ENCODE measurements around the gene SAP30BP. TPM values are rescaled to one million over a fixed set of nuclear protein-coding genes. Genes with fewer than 3 reads are reported as not detected.
A peak's percentile ranks its signal among the peaks of the same experiment; 100 is the strongest.

SAP30BP gene
- total RNA-seq, 2 donors from 2014 or later, result 28.5 to 44.6 TPM

GRCh38 chr17:75652934-75653549, 14.1 kb upstream of the SAP30BP start:
- DNase-seq (ENCODE audit: low spot score), result no peak
- Histone ChIP-seq H3K4me3 (no peak overlapping the region), H3K27ac (no peak overlapping the region), H3K36me3 (peaks cover 16% of the 10 kb centered on the region), H3K4me1 (no peaks in the 10 kb centered on the region), H3K27me3 (no peaks in the 10 kb centered on the region), H3K9me3 (no peaks in the 10 kb centered on the region)
- TF ChIP-seq CTCF (IDR thresholded peaks at IDR 0.05), result peak; percentile 64 to 76

DNA sequence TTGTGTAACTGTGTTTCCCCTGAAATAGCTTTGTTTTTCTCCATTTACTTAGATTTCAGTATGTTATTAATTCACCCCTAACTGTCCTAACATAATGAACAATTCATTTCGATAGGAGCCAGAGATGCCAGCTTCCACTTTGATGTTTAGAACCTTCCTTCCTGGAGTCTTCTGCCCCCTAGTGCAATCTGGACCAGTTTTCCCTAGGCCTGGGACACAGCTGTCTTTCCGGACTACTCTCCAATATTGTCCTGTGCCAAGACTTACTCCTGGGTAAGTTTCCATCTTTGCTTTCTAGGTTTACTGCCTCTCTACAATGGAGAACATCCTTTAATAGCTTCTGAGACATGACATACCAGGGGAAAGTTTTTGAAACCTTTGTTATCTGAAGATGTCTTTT, 13.0 kb upstream of the SAP30BP start:
- TF ChIP-seq CTCF (IDR thresholded peaks at IDR 0.05), result peak in 1 of 2 donors; percentile 39
- Histone ChIP-seq H3K4me1 (no peaks in the 10 kb centered on the region), H3K36me3 (peaks cover 16% of the 10 kb centered on the region), H3K9me3 (no peaks in the 10 kb centered on the region), H3K4me3 (no peak overlapping the region), H3K27me3 (no peaks in the 10 kb centered on the region), H3K27ac (no peak overlapping the region)
- DNase-seq (ENCODE audit: low spot score), result no peak

DNA sequence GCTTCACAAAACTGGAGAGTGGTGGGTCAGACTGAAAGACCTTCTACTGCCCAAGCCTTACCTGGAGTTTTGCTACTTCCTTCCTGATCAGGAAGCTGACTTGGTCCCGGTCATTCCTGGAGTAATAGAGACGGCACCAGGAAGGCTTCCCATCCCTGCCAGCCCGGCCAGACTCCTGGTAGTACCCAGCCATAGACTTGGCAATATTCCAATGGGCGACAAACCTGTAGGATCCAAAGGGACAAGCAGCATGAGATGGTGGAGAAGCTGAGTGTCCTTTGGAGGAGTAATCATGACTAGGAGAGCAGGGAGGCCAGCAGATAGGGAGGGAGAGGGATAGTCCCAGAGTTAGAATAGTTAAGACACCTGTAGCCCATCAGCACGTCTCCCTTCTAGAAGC, 8.9 kb upstream of the SAP30BP start:
- Histone ChIP-seq H3K27me3 (no peaks in the 10 kb centered on the region), H3K4me1 (no peaks in the 10 kb centered on the region), H3K9me3 (no peaks in the 10 kb centered on the region), H3K27ac (no peak overlapping the region), H3K36me3 (peaks cover 34% of the 10 kb centered on the region), H3K4me3 (no peak overlapping the region)
- no peak for DNase-seq (ENCODE audit: low spot score)
- no peak for TF ChIP-seq CTCF (IDR thresholded peaks at IDR 0.05)

- peaks cover 29% of the 10 kb centered on the region for H3K36me3 ChIP-seq
- no peak overlapping the region for H3K27ac ChIP-seq
- no peak for TF ChIP-seq CTCF (IDR thresholded peaks at IDR 0.05)
These were observed 5.6 kb upstream of the SAP30BP start for GRCh38 chr17:75661531-75661930.

GRCh38 chr17:75662511-75662910, 4.6 kb upstream of the SAP30BP start:
- Histone ChIP-seq H3K27ac (no peak overlapping the region), H3K4me3 (no peak overlapping the region), H3K4me1 (peaks cover 0 to 11% of the 10 kb centered on the region in 2 donors), H3K36me3 (peaks cover 29% of the 10 kb centered on the region), H3K9me3 (no peaks in the 10 kb centered on the region), H3K27me3 (no peaks in the 10 kb centered on the region)
- TF ChIP-seq CTCF (IDR thresholded peaks at IDR 0.05), result no peak
- DNase-seq (ENCODE audit: low spot score), result no peak

More at GRCh38 chr17:75661531-75661930, 5.6 kb upstream of the SAP30BP start:
- no peak for DNase-seq (ENCODE audit: low spot score)
- H3K27me3 ChIP-seq, result no peaks in the 10 kb centered on the region
- H3K9me3 ChIP-seq, result no peaks in the 10 kb centered on the region
- H3K4me3 ChIP-seq, result no peak overlapping the region
- peaks cover 0 to 9% of the 10 kb centered on the region in 2 donors for H3K4me1 ChIP-seq

- Histone ChIP-seq H3K27ac (no peak overlapping the region), H3K36me3 (peaks cover 36% of the 10 kb centered on the region), H3K27me3 (no peaks in the 10 kb centered on the region), H3K4me1 (peaks cover 0 to 23% of the 10 kb centered on the region in 2 donors), H3K4me3 (no peak overlapping the region), H3K9me3 (no peaks in the 10 kb centered on the region)
- no peak for TF ChIP-seq CTCF (IDR thresholded peaks at IDR 0.05)
- DNase-seq (ENCODE audit: low spot score), result no peak
These were observed 3.0 kb upstream of the SAP30BP start for GRCh38 chr17:75664099-75664549.
